Left renal cortex interstitium (tissue), 4 donors: ENCODE data around the gene ZNF613. TPM values are rescaled to one million over a fixed set of nuclear protein-coding genes. Genes with fewer than 3 reads are reported as not detected.
"Not testable (repeated sequence)": the region's sequence is repeated elsewhere in the genome, so short reads cannot be mapped to it uniquely, and the experiment has no call there.

Source experiments
- DNase-seq, 4 donors: peaks; one replicate each; pipeline ENCODE4 v3.0.0-alpha.2; 2013; ENCODE audit warnings: low read depth in 4 of 4, low spot score in 2 of 4, missing footprints in 1 of 4
- polyA plus RNA-seq, 4 donors: library from polyadenylated mRNA; unstranded; fragments of 120-200 nt; gene quantifications; one replicate each; pipeline ENCODE4 v1.2.1, GENCODE V29; 2013; ENCODE audit not compliant: insufficient read length in 4 of 4

Gene ZNF613
- 10 to 100 TPM; 13.4 to 16.0 (median 14.4) TPM for polyA plus RNA-seq

GRCh38 chr19:51926784-51927741 is at the start of gene ZNF613:
Gene ZNF613, plus strand, starts transcription at chr19:51927472. Its CDS starts 8,749 bp downstream, at chr19:51936221.
- peak; percentile 94 to 100 (median 96) for DNase-seq

DNA sequence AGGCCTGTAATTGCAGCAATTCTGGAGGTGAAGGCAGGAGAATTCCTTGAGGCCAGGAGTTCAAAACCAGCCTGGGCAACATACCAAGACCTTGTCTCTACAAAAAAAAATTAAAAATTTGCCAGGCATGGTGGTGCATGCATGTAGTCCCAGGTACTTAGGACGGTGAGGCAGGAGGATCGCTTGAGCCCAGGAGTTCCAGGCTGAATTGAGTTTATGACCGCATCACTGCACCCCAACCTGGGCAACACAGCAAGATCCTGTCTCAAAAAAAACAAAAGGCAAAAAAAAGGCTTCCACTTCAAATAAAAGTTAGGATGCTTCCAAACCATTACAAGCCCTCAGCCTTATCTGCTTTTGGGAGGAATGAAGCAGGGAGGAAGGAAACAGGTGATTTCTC is 44.8 kb upstream of the ZNF613 start:
- DNase-seq: no peak

DNA sequence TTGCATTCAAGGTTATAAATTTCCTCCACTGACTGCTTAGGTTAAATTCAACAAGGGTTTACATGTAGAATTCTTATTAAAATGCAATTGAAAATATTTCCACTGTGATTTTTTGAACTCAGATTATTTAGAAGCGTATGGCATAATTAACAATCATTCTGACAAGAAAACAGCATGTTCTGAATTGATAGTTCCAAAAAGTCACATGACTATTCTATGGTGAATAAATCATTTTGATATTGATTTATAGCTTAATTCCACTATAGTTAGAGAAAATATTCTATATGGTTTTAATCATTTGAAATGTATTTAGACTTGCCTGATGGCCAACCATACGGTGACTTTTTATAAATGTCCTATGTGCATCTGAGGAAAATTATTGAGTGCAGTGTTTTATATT is 42.6 kb upstream of the ZNF613 start:
- no peak for DNase-seq

- peak; percentile 83 to 96 (median 92) for DNase-seq
These were observed 39.5 kb upstream of the ZNF613 start, which contains the start of gene ZNF577 for GRCh38 chr19:51887522-51888498. Gene ZNF577, minus strand, starts transcription at chr19:51887951. Its CDS starts 7,569 bp downstream, at chr19:51880382.

GRCh38 chr19:51889934-51890333 is 37.3 kb upstream of the ZNF613 start:
- no peak for DNase-seq

DNA sequence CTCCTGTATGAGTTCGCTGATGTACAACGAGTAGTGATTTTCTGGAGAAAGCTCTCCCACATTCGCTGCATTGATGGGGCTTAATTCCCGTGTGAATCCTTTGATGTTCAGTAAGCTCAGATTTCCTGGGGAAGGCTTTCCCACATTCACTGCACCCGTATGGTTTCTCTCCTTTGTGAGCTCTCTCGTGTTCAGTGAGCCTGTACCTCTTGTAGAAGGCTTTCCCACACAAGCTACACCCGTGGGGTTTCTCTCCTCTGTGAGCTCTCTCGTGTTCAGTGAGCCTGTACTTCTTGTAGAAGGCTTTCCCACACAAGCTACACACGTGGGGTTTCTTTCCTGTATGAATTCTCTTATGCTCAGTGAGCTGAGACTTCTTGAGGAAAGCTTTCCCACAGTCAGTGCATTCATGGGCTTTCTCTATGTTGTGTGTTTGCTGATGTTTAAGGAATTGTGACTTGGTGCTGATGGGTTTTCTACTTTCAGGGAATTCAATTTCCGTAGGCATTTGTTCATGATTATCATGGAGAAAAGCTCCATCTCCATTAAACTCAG is 36.0 kb upstream of the ZNF613 start:
- no peak for DNase-seq

DNA sequence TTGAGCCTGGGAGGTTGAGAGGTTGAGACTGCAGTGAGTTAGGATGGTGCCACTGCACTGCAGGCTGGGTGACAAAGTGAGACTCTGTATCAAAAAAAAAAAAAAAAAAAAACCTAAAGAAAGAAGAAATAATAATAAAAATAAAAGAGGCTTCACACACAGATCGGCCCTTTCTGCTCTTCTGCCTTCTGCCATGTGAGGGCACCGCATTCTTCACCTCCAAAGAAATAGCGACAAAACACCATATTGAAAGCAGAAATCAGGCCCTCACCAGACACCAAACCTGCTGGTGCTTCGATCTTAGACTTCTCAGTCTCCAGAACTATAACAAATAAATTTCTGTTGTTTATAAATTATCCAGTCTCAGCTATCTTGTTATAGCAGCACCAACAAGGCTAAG is 25.4 kb upstream of the ZNF613 start:
- DNase-seq: no peak

GRCh38 chr19:51903192-51903591 is 24.1 kb upstream of the ZNF613 start:
- DNase-seq: no peak

GRCh38 chr19:51904331-51905165 is 22.7 kb upstream of the ZNF613 start, which contains the start of gene ZNF649:
Gene ZNF649, minus strand, starts transcription at chr19:51905017. Its CDS starts 4,910 bp downstream, at chr19:51900107.
- DNase-seq: peak; percentile 73 to 85 (median 84)

GRCh38 chr19:51905206-51905605 is 22.1 kb upstream of the ZNF613 start:
- no peak for DNase-seq

- not testable (repeated sequence) for DNase-seq
These were observed 21.6 kb upstream of the ZNF613 start for GRCh38 chr19:51905639-51906038.

DNA sequence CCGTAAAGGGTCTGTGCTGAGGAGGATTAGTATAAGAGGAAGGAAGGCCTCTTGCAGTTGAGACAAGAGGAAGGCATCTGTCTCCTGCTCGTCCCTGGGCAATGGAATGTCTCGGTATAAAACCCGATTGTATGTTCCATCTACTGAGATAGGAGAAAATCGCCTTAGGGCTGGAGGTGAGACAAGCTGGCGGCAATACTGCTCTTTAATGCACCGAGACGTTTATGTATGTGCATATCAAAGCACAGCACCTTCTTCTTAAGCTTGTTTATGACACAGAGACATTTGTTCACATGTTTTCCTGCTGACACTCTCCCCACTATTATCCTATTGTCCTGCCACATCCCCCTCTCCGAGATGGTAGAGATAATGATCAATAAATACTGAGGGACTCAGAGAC is 21.2 kb upstream of the ZNF613 start:
- not testable (repeated sequence) for DNase-seq

- DNase-seq: not testable (repeated sequence)
These were observed 19.3 kb upstream of the ZNF613 start for GRCh38 chr19:51907981-51908380.

- DNase-seq: no peak
These were observed 11.9 kb upstream of the ZNF613 start for GRCh38 chr19:51915324-51915867.

DNA sequence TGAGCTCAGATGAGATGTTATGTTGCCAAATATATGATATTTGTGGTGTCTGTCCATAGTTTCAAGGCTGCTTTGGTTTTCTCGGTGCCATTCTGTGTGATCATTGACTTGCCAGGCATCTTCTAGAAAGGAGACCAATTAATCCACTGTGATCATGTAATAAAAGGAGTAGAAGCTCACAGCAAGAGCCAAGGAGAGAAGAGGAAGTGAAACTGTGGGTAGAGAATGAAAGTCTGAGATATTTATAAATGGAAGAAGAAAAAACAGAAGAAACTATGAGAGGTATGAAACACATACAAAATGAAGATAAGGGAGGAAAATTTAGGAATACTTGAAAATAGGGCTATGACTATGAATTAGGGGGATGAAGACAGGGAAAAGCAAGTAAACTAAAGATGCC is 11.1 kb upstream of the ZNF613 start:
- DNase-seq: no peak

- DNase-seq: no peak
These were observed 7.7 kb upstream of the ZNF613 start for GRCh38 chr19:51919606-51920005.

DNA sequence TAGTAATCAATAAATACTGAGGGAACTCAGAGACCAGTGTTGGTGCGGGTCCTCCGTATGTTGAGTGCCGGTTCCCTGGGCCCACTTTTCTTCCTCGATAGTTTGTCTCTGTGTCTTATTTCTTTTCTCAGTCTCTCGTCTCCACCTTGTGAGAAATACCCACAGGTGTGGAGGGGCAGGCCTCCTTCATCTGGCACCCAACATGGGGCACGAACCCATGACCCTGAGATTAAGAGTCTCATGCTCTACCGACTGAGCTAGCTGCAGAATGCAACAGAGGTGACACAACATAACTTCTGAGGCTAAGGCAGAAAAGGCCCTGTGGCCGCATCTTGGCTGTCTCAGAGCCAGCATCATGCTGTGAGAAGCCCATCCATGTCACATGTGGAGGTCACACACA is 5.3 kb upstream of the ZNF613 start:
- no peak for DNase-seq

DNA sequence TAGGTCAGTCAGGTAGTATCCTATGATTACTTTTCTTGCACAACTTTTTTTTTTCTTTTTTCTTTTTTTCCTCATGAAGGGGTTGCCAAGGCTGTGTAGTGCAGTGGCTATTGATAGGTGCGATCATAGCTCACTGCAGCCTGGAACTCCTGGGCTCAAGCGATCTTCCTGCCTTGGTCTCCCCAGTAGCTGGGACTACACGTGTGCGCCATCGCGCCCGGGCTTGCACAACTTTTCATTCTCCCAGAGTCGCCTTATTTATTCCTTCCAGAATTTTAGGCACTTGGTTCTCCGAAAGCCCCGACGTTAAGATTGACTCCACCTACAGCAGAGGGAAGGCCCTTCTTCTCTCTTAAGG is 867 bp upstream of the ZNF613 start:
- DNase-seq: no peak

- no peak for DNase-seq
These were observed 587 bp downstream of the ZNF613 start for GRCh38 chr19:51927859-51928258.
